GM21529 (cell line): ENCODE results near the gene OR4N2.
"Not testable (repeated sequence)": the region's sequence is repeated elsewhere in the genome, so short reads cannot be mapped to it uniquely, and the experiment has no call there.

ENCODE experiments used
- ATAC-seq: cut with Tn5 transposase; IDR thresholded peaks from one replicate; pipeline ENCODE4 v1.9.1; 2021; ENCODE audit not compliant: unreplicated experiment

The OR4N2 gene

DNA sequence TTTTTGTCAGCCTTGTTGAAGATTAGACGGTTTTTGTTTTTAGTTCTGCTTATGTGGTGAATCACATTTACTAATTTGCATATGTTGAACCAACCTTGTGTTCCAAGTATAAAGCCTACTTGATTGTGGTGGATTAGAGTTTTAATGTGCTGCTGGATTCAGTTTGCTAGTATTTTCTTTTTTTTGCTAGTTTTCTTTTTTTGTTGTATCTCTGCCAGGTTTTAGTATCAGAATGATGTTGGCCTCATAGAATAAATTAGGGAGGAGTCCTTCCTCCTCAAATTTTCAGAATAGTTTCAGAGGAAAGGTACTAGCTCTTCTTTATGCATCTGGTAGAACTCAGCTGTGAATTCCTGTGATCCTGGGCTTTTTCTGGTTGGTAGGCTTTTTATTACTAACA is at the start of gene OR4N2:
TSS of gene OR4N2 (plus strand) at position 301 of the 400 bp plus-strand sequence. CDS start 23,679 bp downstream, outside the sequence.
- ATAC-seq, result not testable (repeated sequence)

GRCh38 chr14:19754172-19754571 is 49.4 kb upstream of the OR4N2 start:
- ATAC-seq, result no peak

DNA sequence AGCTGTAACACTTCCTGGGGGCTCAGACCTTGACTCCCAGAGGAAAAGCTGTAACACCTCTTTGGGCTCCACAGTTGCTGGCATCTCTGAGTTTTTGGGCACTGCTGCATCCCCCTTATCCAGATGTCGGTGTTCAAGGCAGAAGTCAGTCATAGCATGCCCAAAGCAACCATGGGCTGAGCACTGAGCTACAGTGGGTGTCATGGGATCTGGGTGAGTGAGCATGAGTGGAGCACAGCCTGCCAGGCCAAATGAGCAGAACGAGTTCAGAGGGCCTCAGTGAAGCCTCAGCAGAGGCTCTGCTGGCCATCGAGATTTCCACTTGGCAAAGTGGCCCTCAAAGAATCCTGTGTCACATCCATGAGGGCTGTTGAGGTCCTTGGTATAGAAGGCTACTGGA is 32.1 kb upstream of the OR4N2 start:
- ATAC-seq, result not testable (repeated sequence)

GRCh38 chr14:19771895-19772430 is 31.6 kb upstream of the OR4N2 start:
- no peak for ATAC-seq

DNA sequence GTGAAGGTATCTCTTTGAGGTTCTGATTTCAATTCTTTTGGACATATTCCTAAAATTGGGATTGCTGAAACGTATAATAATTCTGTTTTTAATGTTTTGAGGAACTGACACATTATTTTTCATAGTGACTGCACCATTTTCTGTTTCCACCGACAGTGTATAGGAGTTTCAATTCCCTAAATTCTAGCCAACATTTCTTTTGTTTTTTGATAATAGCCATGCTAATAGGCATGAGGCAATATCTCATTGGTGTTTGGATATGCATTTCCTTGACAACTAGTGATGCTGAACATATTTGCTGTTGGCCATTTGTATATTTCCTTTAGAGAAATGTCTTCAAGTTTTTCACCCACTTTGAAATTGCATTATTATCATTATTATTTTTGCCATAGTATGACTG is 31.1 kb upstream of the OR4N2 start:
- not testable (repeated sequence) for ATAC-seq

DNA sequence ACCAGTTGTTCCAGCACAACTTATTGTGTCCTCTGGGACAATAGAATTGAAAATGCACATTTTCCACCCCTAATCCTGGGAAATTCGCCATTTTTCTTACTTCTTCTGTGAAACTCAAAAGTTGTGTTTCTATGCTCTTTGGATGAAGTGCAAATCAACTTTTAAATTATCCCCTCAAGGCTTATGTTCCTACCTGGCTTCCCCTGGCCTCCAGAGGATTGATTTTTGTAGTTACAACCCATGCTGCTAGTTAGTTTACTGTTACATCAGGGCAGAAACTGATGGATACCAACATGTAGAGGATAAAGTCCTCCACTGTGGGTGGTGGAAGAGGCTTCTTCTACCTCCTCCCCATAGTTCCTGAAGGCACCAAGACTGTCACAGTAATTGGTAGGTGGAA is 30.4 kb upstream of the OR4N2 start, which contains the start of gene OR4M1:
TSS of gene OR4M1 (plus strand) at position 301 of the 400 bp plus-strand sequence. CDS start 6,819 bp downstream, outside the sequence.
- not testable (repeated sequence) for ATAC-seq

DNA sequence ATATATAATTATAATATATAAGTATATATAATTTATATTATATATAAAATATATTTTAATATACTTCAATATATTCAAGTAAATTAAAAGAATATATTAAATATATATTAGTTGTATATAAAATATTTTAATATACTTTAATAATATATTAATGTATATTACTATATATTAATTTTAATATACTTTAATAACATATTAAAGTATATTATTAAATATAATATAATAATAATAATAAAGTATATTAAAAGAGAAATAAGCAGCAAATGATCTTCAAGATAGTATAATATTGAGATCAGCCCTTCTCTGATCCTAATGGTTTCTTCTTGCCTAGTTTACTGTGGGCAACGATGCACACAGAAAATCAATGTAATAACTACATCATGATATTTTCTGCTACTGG is 28.0 kb upstream of the OR4N2 start:
- ATAC-seq, result no peak

DNA sequence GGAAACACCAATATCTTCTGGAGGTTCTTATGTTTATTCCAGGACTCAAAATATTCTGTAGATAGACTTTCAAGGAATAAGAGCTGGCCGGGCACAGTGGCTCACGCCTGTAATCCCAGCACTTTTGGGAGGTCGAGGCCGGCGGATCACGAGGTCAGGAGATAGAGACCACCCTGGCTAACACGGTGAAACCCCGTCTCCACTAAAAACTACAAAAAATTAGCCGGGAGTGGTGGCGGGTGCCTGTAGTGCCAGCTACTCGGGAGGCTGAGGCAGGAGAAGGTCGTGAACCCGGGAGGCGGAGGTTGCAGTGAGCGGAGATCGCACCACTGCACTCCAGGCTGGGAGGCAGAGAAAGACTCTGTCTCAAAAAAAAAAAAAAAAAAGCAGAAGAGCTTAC is 17.7 kb upstream of the OR4N2 start:
- not testable (repeated sequence) for ATAC-seq

DNA sequence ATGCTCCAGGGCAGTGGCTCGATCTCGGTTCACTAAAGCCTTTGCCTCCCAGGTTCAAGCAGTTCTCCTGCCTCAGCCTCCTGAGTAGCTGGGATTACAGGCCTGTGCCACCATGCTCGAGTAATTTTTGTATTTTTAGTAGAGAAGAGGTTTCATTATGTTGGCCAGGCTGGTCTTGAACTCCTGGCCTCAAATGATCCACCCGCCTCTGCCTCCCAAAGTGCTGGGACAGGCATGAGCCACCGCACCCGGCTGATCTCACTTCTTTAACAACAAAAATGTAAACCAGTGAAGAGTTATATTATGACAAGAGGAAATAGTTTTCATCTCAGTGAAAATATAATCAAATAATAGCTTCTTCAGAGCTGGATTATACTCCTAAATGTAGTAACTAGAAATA is 16.3 kb upstream of the OR4N2 start:
- not testable (repeated sequence) for ATAC-seq

DNA sequence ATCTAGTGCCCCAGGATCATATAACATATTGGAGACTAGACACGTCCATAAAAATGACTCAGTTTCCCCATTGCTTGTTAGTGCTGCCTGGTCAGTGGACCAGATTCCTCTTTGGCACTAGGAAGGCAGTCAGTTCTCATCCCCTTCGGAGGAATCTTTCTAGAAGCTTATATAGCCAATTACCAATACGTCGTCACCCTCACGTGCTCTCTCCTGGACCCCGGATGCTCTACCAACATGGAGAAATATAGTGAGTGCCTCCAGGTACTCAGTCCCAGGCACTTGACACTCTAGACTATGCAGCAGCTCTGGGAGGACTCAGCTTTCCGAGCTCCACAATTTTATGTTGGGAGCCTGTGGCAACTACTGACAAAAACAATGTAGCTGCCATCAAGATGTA is 15.4 kb upstream of the OR4N2 start:
- ATAC-seq, result not testable (repeated sequence)

DNA sequence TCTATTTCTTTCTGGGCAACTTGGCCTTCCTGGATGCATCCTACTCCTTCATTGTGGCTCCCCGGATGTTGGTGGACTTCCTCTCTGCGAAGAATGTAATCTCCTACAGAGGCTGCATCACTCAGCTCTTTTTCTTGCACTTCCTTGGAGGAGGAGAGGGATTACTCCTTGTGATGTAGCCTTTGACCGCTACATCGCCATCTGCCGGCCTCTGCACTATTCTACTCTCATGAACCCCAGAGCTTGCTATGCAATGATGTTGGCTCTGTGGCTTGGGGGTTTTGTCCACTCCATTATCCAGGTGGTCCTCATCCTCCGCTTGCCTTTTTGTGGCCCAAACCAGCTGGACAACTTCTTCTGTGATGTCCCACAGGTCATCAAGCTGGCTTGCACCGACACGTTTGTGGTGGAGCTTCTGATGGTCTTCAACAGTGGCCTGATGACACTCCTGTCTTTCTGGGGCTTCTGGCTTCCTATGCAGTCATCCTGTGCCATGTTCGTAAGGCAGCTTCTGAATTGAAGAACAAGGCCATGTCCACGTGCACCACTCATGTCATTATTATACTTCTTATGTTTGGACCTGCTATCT is 7.0 kb upstream of the OR4N2 start:
- not testable (repeated sequence) for ATAC-seq

- no peak for ATAC-seq
Measured at GRCh38 chr14:19799880-19800279, 3.7 kb upstream of the OR4N2 start.

DNA sequence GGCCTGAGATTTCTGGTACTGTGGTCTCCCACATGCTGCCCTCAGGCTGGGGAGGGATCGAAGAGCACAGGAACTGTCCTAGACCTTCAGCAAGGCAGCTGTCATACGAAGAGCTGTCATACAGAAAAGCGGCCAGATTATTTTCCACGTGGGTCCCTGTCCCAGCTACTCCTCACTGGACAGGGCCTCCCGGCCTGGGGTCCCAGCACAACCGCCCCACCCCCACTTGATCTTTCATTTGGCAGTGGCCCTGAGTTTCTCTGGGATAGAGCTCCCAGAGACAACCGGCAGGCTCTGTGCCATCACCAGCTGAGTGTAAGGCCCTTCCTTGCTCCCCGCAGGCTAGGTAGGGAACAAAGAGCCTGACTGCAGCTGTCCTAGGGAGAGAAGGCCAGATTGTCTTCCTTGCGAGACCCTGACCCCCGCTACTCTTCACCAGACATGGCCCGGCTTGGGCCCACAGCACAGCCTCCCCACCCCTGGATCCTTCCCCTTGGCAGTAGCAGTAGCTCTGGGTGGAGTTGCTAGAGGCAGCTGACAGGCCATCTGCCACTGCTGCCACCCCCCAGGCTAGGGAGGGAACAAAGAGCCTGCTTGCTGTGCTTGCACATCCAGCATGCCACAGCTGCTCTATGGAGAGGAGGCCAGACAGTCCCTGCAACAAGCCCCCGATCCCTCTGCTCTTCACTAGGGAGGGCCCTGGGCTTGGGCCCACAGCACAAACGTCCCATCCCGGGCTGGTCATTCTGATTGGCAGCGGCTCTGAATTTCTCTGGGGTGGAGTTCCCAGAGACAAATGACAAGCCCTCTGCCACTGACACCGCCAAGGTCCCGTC is 3.1 kb upstream of the OR4N2 start:
- no peak for ATAC-seq

DNA sequence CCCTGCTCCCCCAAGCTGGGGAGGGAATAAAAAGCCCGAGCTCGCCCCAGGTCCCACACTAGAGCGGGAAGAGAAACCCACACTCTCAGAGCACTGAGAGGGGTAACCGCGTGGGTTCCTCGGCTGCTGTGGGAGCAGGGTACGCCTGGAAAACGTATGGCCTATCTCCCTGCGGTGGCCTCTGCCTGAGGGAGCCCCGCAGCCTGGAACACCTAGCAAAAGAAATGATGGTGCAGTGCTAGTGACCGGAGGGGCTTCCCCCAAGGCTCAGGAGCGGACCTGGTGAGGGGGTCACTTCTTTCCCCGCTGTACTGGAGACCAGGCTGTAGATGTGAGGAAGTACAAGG is 2.5 kb upstream of the OR4N2 start:
- ATAC-seq, result no peak

GRCh38 chr14:19813171-19813920 is 9.8 kb downstream of the OR4N2 start:
- not testable (repeated sequence) for ATAC-seq

- ATAC-seq, result not testable (repeated sequence)
Measured at GRCh38 chr14:19819879-19820278, 16.3 kb downstream of the OR4N2 start.

DNA sequence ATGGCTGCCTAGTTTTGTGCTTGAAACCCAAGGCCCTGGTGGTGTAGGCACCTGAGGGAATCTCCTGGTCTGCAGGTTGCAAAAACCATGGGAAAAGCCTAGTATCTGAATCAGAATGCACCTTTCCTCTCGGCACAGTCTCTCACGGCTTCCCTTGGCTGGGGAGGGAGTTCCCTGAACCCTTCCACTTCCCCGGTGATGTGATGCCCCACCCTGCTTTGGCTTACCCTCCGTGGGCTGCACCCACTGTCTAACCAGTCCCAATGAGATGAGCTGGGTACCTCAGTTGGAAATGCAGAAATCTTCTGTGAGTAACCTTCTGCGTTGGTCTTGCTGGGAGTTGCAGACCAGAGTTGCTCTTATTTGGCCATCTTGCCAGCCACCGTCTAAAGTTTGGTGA is 17.4 kb downstream of the OR4N2 start:
- not testable (repeated sequence) for ATAC-seq

DNA sequence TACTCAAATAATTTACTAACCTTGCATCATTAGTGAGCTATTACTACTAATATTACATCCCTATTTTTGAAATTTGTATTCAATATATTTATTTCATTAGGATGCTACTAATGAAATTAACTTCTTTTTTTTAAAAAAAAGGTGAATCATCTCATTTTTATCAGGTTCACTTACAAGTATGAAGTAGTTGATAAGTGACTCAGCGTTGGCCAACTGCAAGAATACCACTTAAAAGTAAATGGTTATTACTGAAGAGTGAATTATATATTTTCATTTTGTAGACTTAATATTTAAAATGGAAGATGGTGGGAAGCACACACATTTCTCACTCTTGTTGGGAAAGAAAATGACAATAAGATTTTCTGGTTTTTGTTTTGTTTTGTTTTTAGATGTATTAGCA is 19.6 kb downstream of the OR4N2 start:
- no peak for ATAC-seq

DNA sequence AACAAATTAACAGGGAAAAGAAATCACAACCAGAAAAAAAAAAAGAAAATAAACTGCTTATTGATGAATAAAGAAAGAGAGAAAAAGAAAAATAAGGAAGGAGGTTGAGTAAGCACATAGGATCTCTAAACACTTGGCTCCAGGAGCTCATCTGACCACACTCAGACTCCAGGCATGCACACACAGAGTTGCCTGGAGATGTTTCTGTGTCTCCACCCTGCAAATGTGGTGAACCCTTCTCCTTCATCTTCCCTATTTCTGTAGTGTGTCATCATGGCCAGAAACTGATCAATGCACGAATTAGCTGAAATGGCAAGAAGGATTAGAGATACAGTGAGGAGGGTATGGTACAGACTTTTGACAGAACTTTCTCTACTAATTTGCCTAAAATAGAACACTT is 20.2 kb downstream of the OR4N2 start:
- ATAC-seq, result no peak

- ATAC-seq, result not testable (repeated sequence)
Measured at GRCh38 chr14:19827626-19828244, 24.2 kb downstream of the OR4N2 start.

DNA sequence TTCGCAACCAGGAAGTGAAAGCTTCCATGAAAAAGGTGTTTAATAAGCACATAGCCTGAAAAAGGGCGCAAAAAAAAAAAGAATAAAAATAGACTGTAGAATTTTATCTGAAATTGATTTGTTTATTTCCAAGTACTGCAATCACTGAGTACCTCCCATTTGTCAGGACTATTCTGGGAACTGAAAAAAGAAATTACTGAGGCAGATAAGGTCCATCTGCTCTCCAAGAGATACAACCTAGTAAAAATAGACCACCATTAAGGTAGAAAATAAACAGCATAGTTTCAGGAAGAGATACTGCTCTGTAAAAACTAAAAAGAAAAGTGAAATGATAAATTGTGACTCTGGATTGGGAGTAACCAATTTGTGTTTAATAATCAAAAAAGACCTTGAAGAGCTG is 24.7 kb downstream of the OR4N2 start:
- ATAC-seq, result no peak
